A673 (cell line): ENCODE data around the gene MYO19. TPM values are rescaled to one million over a fixed set of nuclear protein-coding genes. Genes with fewer than 3 reads are reported as not detected.

Experiments used
- BruUV-seq: library from RNA; stranded (reverse); fragments of 400-500 nt; replicated peaks from 2 replicates; lab custom pipeline; 2021; lab: Mats Ljungman, UMichigan
- CTCF ChIA-PET: fragments of 300-600 bp; sonication (Branson Sonifier 250); formaldehyde crosslinking; loops from one replicate; lab custom pipeline; 2022; ENCODE audit warnings: antibody characterized with exemption; lab: Charles Lee
- POLR2A ChIA-PET: fragments of 300-600 bp; sonication (Branson Sonifier 250); formaldehyde crosslinking; loops from one replicate; lab custom pipeline; 2022; ENCODE audit warnings: antibody characterized with exemption; ENCODE audit not compliant: low non-redundant PET; lab: Charles Lee
- DNase-seq: peaks from one replicate; pipeline ENCODE4 v3.0.0-alpha.2; 2015; ENCODE audit warnings: low spot score
- H3K27ac ChIP-seq: fragments of 200-600 bp; sonication (generic); 2 replicates; pipeline ENCODE4 v1.5.1; 2016; ENCODE audit warnings: mixed run types, low read depth, mild to moderate bottlenecking, mixed read lengths, antibody characterized with exemption, low read length; ENCODE audit not compliant: poor library complexity, severe bottlenecking
- H3K27me3 ChIP-seq: fragments of 200-600 bp; sonication (generic); replicated peaks from 2 replicates; pipeline ENCODE4 v1.6.1; 2017; ENCODE audit warnings: mixed run types, low read depth, mild to moderate bottlenecking, mixed read lengths, antibody characterized with exemption, low read length; ENCODE audit not compliant: insufficient read depth, poor library complexity
- H3K36me3 ChIP-seq: fragments of 200-600 bp; sonication (generic); 2 replicates; pipeline ENCODE4 v1.6.1; 2016; ENCODE audit warnings: mixed run types, mild to moderate bottlenecking, mixed read lengths, antibody characterized with exemption, low read length; ENCODE audit not compliant: insufficient read depth, poor library complexity, severe bottlenecking
- H3K4me1 ChIP-seq: fragments of 200-600 bp; sonication (generic); 2 replicates; pipeline ENCODE4 v1.6.1; 2017; ENCODE audit warnings: mixed run types, mild to moderate bottlenecking, mixed read lengths, antibody characterized with exemption, low read length; ENCODE audit not compliant: insufficient read depth, poor library complexity, severe bottlenecking
- H3K4me3 ChIP-seq: fragments of 200-600 bp; sonication (generic); 2 replicates; pipeline ENCODE4 v1.5.1; 2016; ENCODE audit warnings: low read depth, mixed run types, mild to moderate bottlenecking, mixed read lengths, low read length; ENCODE audit not compliant: poor library complexity, severe bottlenecking
- H3K9me3 ChIP-seq: fragments of 200-600 bp; sonication (generic); 2 replicates; pipeline ENCODE4 v1.6.1; 2016; ENCODE audit warnings: mixed run types, low read depth, mild to moderate bottlenecking, mixed read lengths, antibody characterized with exemption, low read length; ENCODE audit not compliant: poor library complexity, severe bottlenecking
- CTCF ChIP-seq: fragments of 300-800, 200-600 bp; sonication (generic); conservative IDR thresholded peaks from 2 replicates; pipeline ENCODE4 v1.5.1; 2017; ENCODE audit warnings: low read depth, mild to moderate bottlenecking, antibody characterized with exemption, low read length, moderate library complexity, mixed read lengths
- EZH2 ChIP-seq: fragments of 200-600 bp; sonication (generic); IDR thresholded peaks from 2 replicates; pipeline ENCODE4 v1.6.1; 2017; ENCODE audit warnings: borderline replicate concordance, low read depth, mild to moderate bottlenecking, mixed read lengths, antibody characterized with exemption, low read length; ENCODE audit not compliant: poor library complexity, severe bottlenecking
- intact Hi-C: fragments of 100-400 bp; cut with micrococcal nuclease; formaldehyde crosslinking; loops from one replicate; pipeline ENCODE4 v1.10.0; 2022; ENCODE audit not compliant: unreplicated experiment
- total RNA-seq: library from RNA; stranded (reverse); gene quantifications from 2 replicates; pipeline ENCODE4 v1.2.3, GENCODE V29; 2021

MYO19 gene
- total RNA-seq, 1 experiment from 2014 or later = 53.0 TPM

- H3K4me3 ChIP-seq = no peak overlapping the region
- TF ChIP-seq CTCF = no peak
- H3K36me3 ChIP-seq = peaks cover 12% of the 10 kb centered on the region
- POLR2A ChIA-PET = no interaction called here
- intact Hi-C loops = no loop called here
- H3K4me1 ChIP-seq = no peaks in the 10 kb centered on the region
- CTCF ChIA-PET = no interaction called here
- H3K9me3 ChIP-seq = no peaks in the 10 kb centered on the region
- DNase-seq = no peak
- no peak overlapping the region for H3K27ac ChIP-seq
- no TSS peak for BruUV-seq
- no peaks in the 10 kb centered on the region for H3K27me3 ChIP-seq
These were observed 6.9 kb downstream of the MYO19 start for GRCh38 chr17:36527621-36528250.

GRCh38 chr17:36525888-36526287 lies 8.8 kb downstream of the MYO19 start:
- intact Hi-C loops = no loop called here
- Histone ChIP-seq H3K36me3 (peaks cover 9% of the 10 kb centered on the region), H3K4me3 (no peak overlapping the region), H3K9me3 (no peaks in the 10 kb centered on the region), H3K27ac (no peak overlapping the region), H3K27me3 (no peaks in the 10 kb centered on the region), H3K4me1 (no peaks in the 10 kb centered on the region)
- no TSS peak for BruUV-seq
- ChIA-PET POLR2A (no interaction called here), CTCF (no interaction called here)
- no peak for TF ChIP-seq CTCF
- no peak for TF ChIP-seq EZH2
- DNase-seq = no peak

GRCh38 chr17:36525113-36525512 lies 9.6 kb downstream of the MYO19 start:
- POLR2A ChIA-PET = no interaction called here

More at GRCh38 chr17:36525113-36525512, 9.6 kb downstream of the MYO19 start:
- CTCF ChIA-PET = no interaction called here
- intact Hi-C loops = no loop called here
- DNase-seq = no peak
- H3K9me3 ChIP-seq = no peaks in the 10 kb centered on the region
- no peak for TF ChIP-seq CTCF
- TF ChIP-seq EZH2 = no peak
- no peaks in the 10 kb centered on the region for H3K27me3 ChIP-seq
- no peak overlapping the region for H3K27ac ChIP-seq
- H3K4me1 ChIP-seq = no peaks in the 10 kb centered on the region
- BruUV-seq = no TSS peak
- peaks cover 9% of the 10 kb centered on the region for H3K36me3 ChIP-seq
- no peak overlapping the region for H3K4me3 ChIP-seq
